DMS 273 (cell line): ENCODE data around the gene HSD17B3.
A peak's percentile ranks its signal among the peaks of the same experiment; 100 is the strongest.
"Not testable (repeated sequence)": the region's sequence is repeated elsewhere in the genome, so short reads cannot be mapped to it uniquely, and the experiment has no call there.

ENCODE experiments used
- DNase-seq: peaks from one replicate; lab custom pipeline; 2025; ENCODE audit not compliant: unreplicated experiment; lab: John Stamatoyannopoulos, UW

HSD17B3 gene

DNA sequence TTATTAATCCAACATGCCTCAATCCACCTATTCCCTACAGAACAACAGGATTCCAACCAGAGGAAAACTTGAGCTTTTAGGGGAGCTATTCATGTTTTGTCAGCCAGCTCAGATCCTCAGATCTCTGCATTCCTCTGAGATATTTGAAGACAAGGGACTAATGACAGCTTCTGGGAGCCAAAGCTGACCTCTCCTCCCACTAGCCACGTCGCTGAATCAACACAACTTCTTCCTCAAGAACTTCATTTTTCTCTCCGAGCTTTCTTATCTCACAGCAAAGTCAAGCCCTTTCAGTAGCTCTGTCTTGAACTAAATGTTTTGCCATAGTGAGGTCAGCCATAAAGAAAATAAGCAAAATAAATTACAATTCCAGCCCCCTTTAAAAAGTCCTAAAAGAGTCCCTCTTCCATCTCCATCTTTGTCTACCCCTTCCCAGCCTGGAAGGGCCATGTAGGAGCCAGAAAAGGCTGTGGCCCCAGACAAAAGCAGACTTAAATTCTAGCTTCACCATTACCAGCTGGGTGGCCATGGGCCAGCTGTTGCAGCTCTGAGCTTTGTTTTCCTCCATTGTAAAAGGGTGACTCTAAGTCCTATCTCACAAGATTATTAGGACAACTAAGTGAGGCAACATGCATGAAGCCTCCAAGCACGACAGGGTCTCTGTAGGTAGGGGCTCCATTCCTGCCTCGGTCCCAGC, 65.0 kb downstream of the HSD17B3 start:
- DNase-seq: no peak

DNA sequence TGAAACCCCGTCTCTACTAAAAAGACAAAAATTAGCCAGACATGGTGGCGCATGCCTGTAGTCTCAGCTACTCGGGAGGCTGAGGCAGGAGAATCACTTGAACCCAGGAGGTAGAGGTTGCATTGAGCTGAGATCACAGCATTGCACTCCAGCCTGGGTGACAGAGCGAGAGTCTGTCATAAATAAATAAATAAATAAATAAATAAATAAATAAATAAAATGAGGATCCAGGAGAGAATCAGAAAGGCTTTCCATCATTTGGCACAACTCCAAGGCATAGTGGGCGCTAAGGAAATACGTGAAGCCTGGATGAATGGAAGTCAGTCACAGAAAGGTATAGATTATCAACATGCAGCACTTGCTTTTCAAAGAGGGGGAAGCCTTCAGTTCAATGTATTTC, 65.6 kb downstream of the HSD17B3 start:
- DNase-seq: not testable (repeated sequence)

DNA sequence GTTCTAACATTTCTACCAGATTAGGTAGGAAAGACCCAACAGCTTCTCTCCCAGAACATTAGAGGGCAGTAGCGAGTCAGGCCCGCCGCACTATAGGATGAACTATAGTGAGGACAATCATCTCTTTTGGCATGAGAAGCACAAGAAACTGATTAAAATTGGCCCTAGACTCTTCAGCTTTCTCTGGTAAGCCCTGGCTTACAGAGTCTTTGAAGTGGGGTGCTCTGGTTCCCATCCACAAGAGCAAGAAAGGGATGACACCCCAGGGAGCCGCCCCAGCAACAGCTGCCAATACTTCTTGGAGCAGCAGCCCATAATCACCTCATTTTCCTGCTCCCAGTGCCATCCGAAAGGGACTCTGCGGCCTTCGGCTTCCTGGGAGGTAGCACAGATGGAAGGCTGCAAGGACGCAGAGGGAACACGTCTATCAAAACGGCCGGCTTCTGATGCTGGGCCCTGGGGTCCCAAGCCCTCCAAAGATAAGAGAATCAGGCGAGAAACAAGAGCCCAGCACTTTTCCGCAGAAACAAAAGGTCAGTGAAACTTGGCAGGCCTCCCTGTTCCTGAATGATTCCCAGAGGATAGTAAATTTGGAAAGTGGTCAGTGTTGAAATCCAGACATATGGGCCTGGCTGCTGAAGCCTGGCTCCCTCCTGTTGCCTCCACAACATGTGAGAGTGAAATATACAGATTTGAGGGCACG, 69.3 kb downstream of the HSD17B3 start:
- peak; percentile 79 for DNase-seq

DNA sequence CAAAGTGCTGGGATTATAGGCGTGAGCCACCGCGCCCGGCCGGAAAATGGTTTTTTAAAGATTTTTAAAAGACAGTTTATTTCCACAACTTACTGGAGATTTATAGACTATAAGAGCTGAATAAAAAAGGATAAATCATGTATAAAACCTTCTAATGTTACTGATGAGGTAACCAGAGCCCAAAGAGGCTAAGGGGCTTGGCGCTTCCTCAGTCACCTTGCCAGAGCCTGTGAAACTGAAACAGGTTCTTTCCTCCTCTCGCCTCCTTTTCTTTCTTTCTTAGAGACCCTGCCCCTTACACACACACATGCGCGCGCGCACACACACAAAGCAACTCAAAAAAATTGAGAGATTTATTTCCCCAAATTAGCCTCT, 69.8 kb downstream of the HSD17B3 start:
- no peak for DNase-seq

DNA sequence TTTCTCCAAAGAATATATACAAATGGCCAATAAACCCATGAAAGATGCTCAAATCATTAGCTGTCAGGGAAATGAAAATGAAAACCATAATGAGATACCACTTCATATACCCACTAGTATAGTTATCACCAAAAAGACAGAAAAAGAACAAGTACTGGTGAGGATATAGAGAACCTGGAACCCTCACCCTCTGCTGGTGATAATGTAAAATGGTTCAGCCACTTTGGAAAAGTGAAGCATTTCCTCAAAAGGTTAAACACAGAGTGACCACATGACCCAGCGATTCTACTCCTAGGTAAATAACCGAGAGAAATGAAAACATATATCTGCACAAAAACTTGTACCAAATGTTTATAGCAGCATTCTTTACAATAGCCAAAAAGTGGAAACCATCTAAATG, 72.0 kb downstream of the HSD17B3 start:
- DNase-seq: no peak

DNA sequence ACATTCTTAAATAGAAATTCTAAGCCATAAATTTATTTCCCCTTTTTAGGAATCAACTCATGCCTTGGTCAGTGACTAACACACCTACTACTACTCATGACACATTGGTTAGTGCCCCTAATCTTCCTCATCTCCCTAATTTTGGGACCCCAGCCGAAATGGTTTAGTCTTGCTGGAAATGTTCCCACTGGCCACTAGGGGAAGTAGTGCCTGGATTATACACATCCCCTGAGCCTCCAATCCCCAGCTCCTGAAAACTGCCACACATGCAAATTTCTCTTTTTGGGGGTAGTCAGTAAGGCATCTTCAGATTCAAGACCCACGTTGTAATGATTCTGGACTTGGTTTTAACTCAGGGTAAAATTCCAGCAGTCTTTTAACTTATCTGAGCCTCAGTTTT, 79.8 kb downstream of the HSD17B3 start:
- peak; percentile 33 for DNase-seq

DNA sequence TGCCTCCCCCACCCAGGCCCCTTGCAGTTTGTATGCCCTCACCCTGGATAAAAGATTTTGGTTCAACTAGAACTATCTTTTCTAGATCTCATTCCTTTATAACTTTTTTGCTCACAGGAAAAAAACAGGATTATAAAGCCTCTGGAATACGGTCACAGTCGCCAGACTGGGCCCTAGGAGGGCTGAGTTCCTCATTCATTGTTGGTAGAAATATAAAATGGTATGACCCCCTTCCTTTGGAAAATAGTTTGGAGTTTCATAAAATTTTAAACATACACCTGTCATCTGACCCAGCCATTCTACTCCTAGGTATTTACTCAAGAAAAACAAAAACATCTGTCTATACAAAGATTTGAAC, 82.1 kb downstream of the HSD17B3 start:
- DNase-seq: no peak

DNA sequence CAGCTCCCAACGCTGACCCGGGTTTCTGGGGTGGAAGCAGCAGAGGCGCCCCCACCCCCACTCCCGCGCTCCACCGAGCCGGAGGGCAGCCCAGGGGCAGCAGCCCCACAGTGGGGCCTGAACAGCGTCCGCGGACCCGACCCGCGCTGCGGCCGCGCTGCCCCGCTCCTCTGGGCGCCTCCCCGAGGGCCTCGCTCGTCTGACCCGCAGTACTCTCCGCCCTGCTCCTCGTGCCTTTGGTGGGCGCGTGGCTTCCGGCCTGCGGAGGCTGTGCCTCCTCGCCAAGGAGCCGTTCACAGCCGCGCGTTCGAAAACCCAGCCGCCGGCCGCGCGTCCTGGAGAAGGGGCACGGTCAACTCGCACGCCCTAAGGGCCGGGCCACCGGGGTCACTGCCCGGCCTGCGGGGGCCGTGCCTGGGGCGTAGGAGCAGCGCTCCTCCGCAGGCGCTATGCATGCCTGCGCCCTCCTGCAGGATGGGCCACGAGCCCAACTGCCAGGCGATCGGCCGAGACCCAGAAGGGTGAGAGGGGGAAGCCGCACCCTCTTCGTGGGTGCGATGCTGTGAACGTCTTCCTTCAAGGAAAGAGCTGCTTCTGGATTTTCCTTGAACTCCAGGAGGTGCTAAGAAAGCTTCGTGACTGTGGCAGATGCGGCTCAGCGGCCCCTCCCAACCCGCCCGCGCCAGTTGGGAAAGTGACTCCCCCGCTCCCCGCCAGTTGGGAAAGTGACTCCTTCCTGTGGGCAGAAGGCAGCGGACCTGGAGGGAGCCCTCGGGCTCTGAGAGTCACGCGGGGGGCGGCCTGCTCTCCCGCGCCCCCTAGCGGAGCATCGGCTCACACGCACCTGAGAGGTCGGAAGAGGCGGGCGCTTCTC, 82.7 kb downstream of the HSD17B3 start:
- no peak for DNase-seq

DNA sequence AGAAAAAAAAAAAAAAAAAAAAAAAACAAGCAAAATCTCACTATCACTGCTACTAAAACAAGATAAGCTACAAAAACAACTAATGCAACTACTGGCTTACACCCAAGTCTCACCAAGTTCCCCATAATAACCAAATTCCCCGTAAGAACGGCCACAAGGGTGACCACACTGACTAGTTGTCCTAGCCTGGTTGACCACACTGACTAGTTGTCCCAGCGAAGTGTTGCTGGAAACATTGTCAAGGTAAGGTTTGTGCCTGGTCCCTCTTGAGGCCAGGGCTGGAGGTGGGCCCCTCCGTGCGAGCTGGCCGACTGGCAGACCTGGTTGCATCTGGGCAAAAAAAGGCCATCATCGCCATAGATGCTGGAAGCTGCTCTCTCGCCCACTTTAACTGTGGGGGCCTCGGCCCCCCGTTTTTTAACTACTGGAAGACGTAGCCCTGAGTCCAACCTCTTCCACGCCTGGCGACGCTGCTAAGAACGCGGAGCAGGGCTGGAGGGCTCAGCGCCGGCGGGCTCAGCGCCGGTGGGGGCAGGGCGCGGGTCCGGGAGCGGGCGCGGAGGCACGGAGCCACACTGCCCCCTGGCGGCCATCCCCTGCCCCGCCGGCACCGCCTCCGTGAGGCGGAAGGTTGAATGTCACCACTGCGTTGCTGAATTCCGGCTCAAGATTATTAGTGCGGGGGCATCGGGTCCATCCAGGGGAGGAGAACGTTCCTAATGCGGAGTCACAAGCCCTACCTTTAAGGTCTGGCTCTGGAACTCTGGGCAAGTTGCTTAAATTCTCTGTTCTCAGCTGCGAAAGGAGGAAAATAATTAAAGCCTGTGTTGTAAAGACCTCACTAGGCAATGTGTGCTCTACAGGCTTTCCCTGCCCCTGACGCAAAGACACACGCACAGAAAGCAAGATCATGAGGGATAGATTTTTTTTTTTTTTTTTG, 84.0 kb downstream of the HSD17B3 start:
- DNase-seq: peak; percentile 90

DNA sequence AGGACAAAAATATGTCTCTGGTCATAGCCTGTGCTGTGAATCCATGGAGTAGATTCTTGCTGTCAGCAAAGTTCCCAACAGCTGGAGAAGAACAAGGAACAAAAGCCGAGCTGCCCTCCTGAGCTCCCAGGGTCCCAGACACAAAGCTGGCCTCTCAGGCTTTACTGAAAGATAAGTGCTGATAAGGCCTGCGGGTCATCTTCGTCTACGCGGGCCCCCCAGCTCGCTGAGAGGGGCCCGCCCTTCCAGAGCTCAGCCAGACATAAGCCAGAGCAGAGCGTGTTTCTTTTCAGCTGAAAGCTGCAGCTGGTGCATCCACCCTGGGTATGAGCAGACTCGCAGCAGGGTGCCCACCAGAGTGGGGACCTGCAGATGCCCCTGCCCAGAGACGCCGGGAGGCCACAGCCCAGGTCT, 84.7 kb downstream of the HSD17B3 start:
- DNase-seq: peak; percentile 34

DNA sequence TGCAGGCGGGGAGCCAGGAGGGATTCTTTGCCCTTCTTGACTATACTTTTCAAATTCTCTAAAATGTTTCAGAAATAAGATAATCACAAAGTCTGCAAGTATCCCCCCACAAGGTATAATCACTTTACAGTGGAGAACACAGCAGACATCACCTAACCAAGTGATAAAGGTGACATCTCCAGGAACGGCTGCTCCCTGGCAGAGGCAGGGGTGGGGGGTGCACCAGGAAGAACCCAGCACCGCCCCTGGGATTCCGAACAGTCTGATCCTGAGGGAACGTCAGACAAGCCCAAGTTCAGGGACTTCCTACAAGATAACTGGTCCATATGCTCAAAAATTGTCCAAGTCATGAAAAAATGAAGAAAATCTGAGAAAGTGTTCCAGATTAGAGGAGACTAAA, 85.4 kb downstream of the HSD17B3 start:
- DNase-seq: no peak

DNA sequence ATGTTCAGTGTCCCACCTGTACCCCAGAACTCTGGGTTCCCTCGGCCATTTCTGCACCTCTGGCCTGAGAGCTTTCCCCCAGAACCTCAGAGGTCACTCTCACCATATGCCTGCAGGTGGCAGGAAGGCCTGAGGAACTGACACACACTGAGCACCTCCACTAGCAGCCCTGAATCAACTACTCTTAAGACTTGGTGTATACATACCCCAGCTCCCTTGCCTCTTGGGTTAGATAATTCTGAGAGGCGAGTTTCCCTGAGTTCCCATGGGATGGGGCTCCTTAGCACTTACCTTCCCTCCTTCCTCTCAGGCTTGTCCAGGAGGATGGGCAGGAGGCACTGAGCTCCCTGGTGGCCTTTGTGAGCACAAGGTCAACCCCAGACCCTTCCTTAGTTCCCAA, 86.1 kb downstream of the HSD17B3 start:
- no peak for DNase-seq

DNA sequence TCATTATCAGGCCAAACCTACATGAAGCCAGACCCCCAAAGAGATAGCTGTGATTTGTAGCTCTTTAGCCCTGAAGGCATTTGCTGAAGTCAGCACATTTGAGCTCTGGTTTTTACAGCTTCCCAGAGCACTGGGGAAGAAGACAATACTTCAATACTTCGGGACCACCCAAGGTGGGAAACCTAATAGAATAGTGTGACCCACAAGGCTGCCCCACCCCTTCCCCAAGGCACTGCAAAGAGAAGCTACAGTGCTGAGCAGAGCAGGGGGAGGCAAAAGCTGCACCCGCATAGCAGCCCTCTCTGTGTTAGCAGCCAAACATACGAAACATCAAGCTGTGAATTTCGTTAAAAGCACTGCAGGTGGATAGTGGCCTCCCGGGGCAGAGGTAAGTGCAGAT, 87.3 kb downstream of the HSD17B3 start:
- no peak for DNase-seq

DNA sequence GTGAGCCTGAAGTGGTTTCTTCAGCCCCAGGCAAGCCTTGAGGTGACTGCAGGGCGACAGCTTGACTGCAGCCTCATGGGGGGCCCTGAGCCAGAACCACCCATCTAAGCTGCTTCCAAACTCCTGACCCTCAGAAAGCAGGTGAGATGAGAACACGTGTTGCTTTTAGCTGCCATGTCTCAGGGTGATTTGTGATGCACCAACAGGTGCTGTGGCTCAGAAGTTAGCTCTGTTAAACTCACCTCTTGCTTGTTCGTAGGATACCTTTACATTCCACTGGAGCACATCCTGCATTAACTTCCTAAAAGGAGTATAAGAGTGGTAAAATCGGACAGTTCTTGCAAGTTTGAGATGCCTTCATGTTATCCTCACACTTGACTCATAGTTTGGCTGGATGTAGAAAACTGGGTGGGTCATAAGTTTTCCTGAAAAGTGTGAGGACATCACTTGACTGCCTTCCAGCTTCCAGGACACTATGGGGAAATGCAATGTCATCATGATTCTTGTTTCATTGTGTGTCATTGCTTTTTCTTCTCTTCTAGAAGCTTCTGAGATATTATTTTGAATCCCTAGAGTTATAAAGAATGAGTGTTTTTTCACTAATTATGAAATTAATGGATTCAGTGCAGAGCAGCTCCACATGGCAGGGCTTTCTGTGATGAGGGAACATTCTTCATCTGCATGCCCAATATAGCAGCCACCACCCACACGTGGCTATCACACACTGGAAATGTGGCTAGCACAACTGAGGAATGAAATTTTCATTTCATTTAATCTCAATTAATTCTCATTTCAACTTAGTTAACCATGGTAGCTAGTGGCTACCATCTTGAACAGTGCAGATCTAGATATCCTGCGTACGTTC, 92.3 kb downstream of the HSD17B3 start:
- DNase-seq: no peak

DNA sequence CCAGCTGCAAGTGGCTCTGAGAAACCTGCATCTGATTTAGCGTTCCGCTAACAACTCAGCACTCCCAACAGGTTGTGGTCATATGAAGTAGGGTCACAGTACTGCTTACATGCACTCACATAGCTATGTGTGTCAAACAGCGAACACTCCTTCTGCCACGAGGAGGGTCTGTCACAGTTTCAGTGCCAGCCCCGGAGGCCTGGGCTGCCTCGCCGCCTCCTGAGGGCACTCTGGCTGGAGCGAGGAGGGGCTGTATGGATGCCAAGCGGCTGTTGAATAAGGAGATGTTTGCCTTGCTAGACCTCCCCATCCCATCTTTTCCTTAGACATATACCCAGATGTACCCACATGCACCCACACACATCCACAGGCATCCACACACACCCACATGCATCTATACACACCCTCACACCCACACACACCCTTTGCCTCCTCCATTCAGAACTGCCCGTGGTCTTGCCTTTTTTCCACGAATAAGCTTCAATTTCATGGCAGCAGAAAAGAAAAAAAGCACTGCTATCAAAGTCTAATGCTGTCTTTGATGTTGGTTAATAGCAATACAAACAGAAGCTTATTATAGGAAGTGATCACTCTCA, 95.7 kb downstream of the HSD17B3 start:
- no peak for DNase-seq

DNA sequence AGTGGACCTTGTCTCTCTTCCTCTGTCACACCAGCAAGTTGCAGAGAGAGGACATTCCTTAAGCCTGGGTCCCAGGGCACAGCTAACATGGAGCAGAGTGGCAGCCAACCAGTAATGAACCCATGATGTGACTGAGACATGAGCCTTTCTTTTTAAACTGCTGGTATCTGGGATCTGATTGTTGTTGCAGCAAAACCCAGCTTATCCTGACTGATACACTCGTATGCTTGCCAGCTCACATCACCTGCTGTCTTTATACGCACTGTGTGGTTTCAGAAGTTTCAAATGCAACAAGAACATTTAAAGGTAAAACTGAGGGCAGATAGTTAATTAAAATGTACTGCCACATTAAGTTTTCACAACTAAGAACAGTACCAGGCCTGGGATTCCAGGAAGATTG, 97.1 kb downstream of the HSD17B3 start:
- no peak for DNase-seq

DNA sequence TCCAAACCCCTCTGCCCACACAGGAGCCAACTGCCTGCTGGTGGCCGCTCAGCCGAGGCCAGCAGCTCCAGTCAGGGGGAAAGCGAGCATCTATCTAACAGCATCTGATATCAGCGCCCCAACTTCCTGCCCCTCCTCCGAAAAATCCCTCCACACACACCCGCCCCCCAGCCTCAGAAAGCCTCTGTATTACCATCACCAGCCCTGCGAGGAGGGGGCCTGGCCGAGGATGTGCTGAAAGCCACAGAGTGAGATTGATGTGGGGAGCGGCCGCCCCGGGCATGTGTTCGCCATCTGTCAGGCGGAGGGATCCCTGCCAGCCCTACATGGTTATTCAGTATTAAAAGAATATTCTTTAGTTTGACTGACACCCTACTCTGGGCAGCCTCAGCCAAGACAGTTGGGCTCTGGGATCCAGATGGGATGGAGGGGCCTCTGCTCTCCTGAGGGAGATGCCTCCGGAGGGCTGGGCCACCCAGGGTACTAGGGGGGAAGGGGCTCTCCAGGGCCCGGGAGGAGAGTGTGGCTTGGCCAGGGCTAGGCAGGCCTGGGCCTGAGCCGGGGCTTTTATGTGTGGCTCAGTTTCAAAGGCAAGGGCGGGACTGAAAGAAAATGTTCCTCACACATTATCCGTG, 98.0 kb downstream of the HSD17B3 start:
- peak; percentile 96 for DNase-seq

DNA sequence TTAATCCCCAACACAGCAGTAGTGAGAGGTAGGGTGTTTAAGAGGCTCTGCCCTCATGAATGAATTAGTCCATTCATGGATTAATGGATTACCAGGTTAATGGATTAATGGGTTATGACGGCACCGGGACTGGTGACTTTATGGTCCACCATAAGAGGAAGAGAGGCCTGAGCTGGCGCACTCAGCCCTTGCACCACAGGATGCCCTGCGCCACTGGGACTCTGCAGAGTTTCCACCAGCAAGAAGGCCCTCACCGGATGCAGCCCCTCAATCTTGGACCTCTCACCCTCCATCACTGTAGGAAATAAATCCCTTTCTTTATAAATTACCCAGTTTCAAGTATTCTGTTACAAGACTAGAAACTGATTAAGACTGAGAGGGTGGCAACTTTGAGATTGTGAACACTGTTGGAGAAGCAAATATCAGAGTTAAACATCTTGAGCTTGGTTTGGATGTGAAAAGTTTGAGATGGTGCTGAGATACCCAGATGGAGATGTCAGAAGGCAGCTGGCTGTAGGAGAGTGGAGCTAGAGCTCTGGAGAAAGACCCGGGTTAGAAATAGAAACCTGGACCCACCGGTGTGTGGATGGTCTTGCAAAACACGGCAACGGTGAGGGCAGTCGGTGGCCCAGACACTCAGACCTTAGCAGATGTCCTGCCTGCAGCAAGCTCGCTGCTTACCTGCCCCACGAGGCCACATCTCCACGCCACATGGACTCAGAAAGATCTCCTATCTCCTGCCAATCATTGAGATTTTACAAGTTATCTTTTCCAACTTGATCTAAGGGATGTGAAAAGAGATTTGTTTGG, 98.8 kb downstream of the HSD17B3 start:
- peak; percentile 46 for DNase-seq
